ENCODE measurements around the gene CNOT2. TPM values are rescaled to one million over a fixed set of nuclear protein-coding genes. Genes with fewer than 3 reads are reported as not detected.

Gene CNOT2
- 58.2 and 62.5 TPM in 2 replicates for total RNA-seq

GRCh38 chr12:70242695-70243509 lies at the start of gene CNOT2:
CNOT2 (plus strand) TSS chr12:70243433; CDS start chr12:70278227, 34,794 bp downstream.

DNA sequence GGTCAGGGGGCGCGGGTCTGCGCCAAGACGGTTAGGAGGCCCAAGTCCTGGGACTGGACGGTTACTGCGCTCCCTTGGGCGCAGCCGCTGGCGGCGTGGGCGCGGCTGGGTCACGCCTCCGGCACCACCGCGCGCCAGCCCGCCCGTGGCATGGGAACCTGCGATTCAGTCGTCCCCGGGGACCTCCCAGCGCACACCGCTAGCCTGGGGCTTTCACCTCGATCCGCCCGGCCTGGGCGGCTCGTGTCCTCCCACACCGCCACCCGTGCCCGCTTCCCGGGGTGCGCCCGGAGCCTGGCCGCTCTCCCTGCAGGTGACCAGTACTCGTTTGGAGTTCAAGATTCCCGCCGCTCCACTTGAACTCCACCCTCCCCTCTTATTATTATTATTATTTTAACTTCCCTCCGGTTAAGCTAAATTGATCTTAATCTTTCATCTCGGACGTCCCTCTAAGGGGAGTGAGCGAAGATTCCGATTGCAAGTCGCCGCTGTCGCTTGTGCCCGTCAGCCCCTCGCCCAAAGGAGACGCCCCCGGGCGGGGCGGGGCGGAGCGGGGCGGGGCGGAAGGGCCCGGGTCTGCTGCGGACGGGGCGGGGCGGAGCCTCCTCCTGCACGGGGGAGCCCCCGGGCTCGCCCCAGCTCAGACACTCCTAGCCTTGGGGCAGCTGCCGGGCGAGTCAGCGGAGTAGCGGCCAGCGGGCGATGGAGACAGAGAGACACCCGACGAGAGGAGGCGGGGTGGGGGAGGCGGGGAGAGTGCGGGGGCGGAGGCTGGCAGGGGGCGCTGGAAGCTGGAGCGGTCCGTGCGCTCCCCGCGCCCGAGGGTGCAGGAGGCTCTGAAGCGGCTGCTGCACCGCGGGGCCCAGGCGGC lies 122.7 kb downstream of the CNOT2 start, which contains the start of gene KCNMB4:
Gene KCNMB4, plus strand, starts transcription at position 643 of the 871 bp plus-strand sequence. CDS start 445 bp downstream, outside the sequence.

Other genes with a start within 250 kb of the CNOT2 start
- gene KCNMB4, start 122.9 kb downstream of the CNOT2 start, total RNA-seq, result 0.65 and 1.9 TPM in 2 replicates

Measured in mesangial cell (primary cell).